ENCODE data around the gene NLRP4. TPM values are rescaled to one million over a fixed set of nuclear protein-coding genes. Genes with fewer than 3 reads are reported as not detected.

The NLRP4 gene
- total and polyA plus RNA-seq, 10 of the 15 experiments (the other 5 are each of a cell fraction or from before 2014, with no cell fraction given): 0.07 to 9.6 (median 0.29) TPM; not detected in 6

GRCh38 chr19:55877211-55877610, 40.9 kb downstream of the NLRP4 start:
- WGBS (ENCODE audit: insufficient coverage, insufficient replicate concordance, low lambda C conversion rate, missing lambda C conversion rate): 27% methylated on average over 3 of the region's 3 CpGs
- TF ChIP-seq ELK1 (IDR thresholded peaks at IDR 0.05; ENCODE audit: low read depth, low read length) (no peak), ZNF274 (IDR thresholded peaks at IDR 0.05; ENCODE audit: insufficient read depth, insufficient read length) (no peak)
- BruUV-seq (replicated peaks): no TSS peak
- no peak for FAIRE-seq
- no peaks in the 10 kb centered on the region for H3K4me1 ChIP-seq (ENCODE audit: control insufficient read depth, insufficient read depth, low read length)
- no peaks in the 10 kb centered on the region for H3K9me3 ChIP-seq (replicated peaks; ENCODE audit: control insufficient read depth, insufficient read depth, low read length)
- SMC1A ChIA-PET (ENCODE audit: uncharacterized antibody, unreplicated experiment): no interaction called here
- RAD21 ChIA-PET (ENCODE audit: unreplicated experiment): no interaction called here
- intact Hi-C loops (cut with micrococcal nuclease; ENCODE audit: unreplicated experiment) (no loop called here), in situ Hi-C loops (cut with MboI) (no loop called here)
- H3K79me2 ChIP-seq (ENCODE audit: control insufficient read depth, insufficient read depth, low read length): no peaks in the 10 kb centered on the region
- no peaks in the 10 kb centered on the region for H4K20me1 ChIP-seq (ENCODE audit: control insufficient read depth, insufficient read depth)
- POLR2A ChIA-PET: no interaction called here
- no peaks in the 10 kb centered on the region for H3K27me3 ChIP-seq (replicated peaks in 1 of 2; ENCODE audit: control insufficient read depth in 2 of 2, insufficient read depth in 2 of 2, low read length in 1 of 2)
- H3K4me2 ChIP-seq (ENCODE audit: control insufficient read depth, insufficient read depth): no peak overlapping the region
- no peak for DNase-seq (ENCODE audit: low read depth, low spot score)
- no peak overlapping the region for H3K4me3 ChIP-seq
- H3K36me3 ChIP-seq (ENCODE audit: control insufficient read depth in 2 of 2, insufficient read depth in 2 of 2, low read length in 1 of 2): no peaks in the 10 kb centered on the region
- no peak for ATAC-seq
- H3K9ac ChIP-seq (ENCODE audit: control insufficient read depth, insufficient read depth, low read length): no peak overlapping the region
- H3K27ac ChIP-seq (ENCODE audit: control insufficient read depth, insufficient read depth): no peak overlapping the region
- no peak overlapping the region for H2AFZ ChIP-seq (ENCODE audit: control insufficient read depth, low read depth, low read length)
- CTCF ChIA-PET: no interaction called here

- BruUV-seq (replicated peaks): no TSS peak
- no peak for DNase-seq (ENCODE audit: low read depth, low spot score)
- Histone ChIP-seq H3K9ac (ENCODE audit: control insufficient read depth, insufficient read depth, low read length) (no peak overlapping the region), H3K9me3 (replicated peaks; ENCODE audit: control insufficient read depth, insufficient read depth, low read length) (no peaks in the 10 kb centered on the region), H3K4me1 (ENCODE audit: control insufficient read depth, insufficient read depth, low read length) (no peaks in the 10 kb centered on the region), H3K27ac (ENCODE audit: control insufficient read depth, insufficient read depth) (no peak overlapping the region), H3K36me3 (ENCODE audit: control insufficient read depth in 2 of 2, insufficient read depth in 2 of 2, low read length in 1 of 2) (no peaks in the 10 kb centered on the region), H4K20me1 (ENCODE audit: control insufficient read depth, insufficient read depth) (no peaks in the 10 kb centered on the region), H3K4me2 (ENCODE audit: control insufficient read depth, insufficient read depth) (no peak overlapping the region), H3K4me3 (no peak overlapping the region), H3K27me3 (replicated peaks in 1 of 2; ENCODE audit: control insufficient read depth in 2 of 2, insufficient read depth in 2 of 2, low read length in 1 of 2) (no peaks in the 10 kb centered on the region), H2AFZ (ENCODE audit: control insufficient read depth, low read depth, low read length) (no peak overlapping the region), H3K79me2 (ENCODE audit: control insufficient read depth, insufficient read depth, low read length) (no peaks in the 10 kb centered on the region)
- ChIA-PET CTCF (no interaction called here), POLR2A (no interaction called here), SMC1A (ENCODE audit: uncharacterized antibody, unreplicated experiment) (no interaction called here), RAD21 (ENCODE audit: unreplicated experiment) (no interaction called here)
- 76% methylated on average over 4 of the region's 4 CpGs for WGBS (ENCODE audit: insufficient coverage, insufficient replicate concordance, low lambda C conversion rate, missing lambda C conversion rate)
- in situ Hi-C loops (cut with MboI): no loop called here
- TF ChIP-seq ATF3 (IDR thresholded peaks at IDR 0.05; ENCODE audit: borderline replicate concordance, extremely low read depth, low read depth, low read length): no peak
- intact Hi-C loops (cut with micrococcal nuclease; ENCODE audit: unreplicated experiment): no loop called here
- FAIRE-seq: no peak
- ATAC-seq: no peak
Observed at GRCh38 chr19:55882626-55883025, 46.3 kb downstream of the NLRP4 start.

All from GM12878 (cell line).